ENCODE measurements around the gene ALDH6A1. TPM values are rescaled to one million over a fixed set of nuclear protein-coding genes. Genes with fewer than 3 reads are reported as not detected.
"Not testable (repeated sequence)": the region's sequence is repeated elsewhere in the genome, so short reads cannot be mapped to it uniquely, and the experiment has no call there.

Gene ALDH6A1
- total RNA-seq = 10 to 100 TPM; 31.5 to 46.8 TPM

DNA sequence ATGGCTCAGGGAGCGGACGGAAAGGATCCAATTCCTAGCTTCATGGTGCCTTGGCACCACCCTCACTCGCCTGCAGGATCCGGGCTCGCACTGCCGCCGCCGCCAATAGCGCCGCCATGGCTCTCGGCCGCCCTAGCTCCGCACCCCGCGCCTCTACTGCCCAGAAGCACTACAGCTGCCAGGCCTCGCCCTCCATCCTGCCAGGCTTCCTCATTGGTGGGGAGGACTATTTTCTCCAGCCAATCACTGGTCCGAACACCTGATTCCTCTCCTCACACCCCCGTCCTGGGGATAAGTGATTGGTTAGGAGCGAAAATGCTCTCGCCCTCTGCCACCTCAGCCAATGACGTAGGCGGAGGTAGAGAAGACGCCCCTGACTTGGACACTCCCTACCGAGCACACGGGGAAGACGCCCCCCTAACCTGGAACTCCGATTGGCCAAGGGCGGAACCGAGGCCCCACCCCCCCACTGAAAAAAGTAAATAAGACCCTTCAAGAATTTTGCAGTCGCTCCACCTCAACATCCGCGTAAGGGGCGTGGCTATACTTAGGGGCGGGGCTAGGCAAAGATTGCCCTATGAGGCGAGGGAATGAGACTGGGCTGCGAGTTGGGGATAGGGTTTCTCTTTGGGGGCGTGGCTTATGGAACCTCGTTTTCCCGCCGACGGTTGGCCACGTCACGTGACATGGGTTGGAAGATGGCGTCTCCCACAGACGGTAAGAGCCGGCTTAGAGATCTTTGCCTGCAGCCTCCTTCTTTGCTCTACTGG, at the start of gene ALDH6A1, which contains the start of gene LIN52:
Gene ALDH6A1 (minus strand): TSS at position 177 of the 770 bp plus-strand sequence. CDS start 59 bp downstream, at position 118.
Gene LIN52 (plus strand): TSS at position 680 of the 770 bp plus-strand sequence. CDS start 19 bp downstream, at position 699.
- Mint-ChIP-seq H3K36me3 (ENCODE audit: insufficient read depth in 2 of 2) (peaks cover 0 to 7% of the 10 kb centered on the region in 2 donors), H3K27ac (peak within 1 kb of the TSS; percentile 100), H3K4me1 (ENCODE audit: low read depth) (peaks cover 42% of the 10 kb centered on the region), H3K9me3 (peaks cover 0 to 1% of the 10 kb centered on the region in 2 donors), H3K4me3 (peak within 1 kb of the TSS; percentile 87 to 100), H3K27me3 (ENCODE audit: low read depth) (no peaks in the 10 kb centered on the region)
- DNase-seq (peak; percentile 100), ATAC-seq (replicated peaks in 1 of 2) (peak; percentile 90)

DNA sequence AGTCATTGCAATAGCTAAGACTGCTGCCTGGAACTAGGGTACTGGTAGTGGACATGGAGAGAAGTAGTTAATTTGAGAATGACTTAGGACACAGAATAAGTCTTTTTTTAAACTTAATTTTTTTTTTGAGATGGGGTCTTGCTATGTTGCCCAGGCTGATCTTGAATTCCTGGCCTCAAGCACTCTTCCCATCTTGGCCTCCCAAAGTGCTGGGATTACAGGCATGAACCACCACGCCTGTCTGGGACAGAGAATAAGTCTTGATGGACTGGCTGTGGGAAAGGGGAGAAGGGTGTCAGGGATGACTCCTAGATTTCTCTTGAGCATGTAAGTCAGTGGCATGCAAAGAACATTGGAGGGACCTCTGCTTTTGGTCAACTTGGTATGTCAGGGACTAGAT, 43.4 kb upstream of the ALDH6A1 start:
- Mint-ChIP-seq H3K27me3 (ENCODE audit: low read depth) (no peaks in the 10 kb centered on the region), H3K27ac (no peak overlapping the region), H3K9me3 (no peaks in the 10 kb centered on the region), H3K4me1 (ENCODE audit: low read depth) (no peaks in the 10 kb centered on the region), H3K36me3 (ENCODE audit: insufficient read depth in 2 of 2) (peaks cover 0 to 6% of the 10 kb centered on the region in 2 donors), H3K4me3 (no peak overlapping the region)
- DNase-seq (no peak), ATAC-seq (replicated peaks in 1 of 2) (no peak)

GRCh38 chr14:74126315-74127013, 42.2 kb upstream of the ALDH6A1 start:
- H3K4me1 Mint-ChIP-seq (ENCODE audit: low read depth) = no peaks in the 10 kb centered on the region
- ATAC-seq (replicated peaks in 1 of 2) (no peak), DNase-seq (no peak)
- peaks cover 0 to 7% of the 10 kb centered on the region in 2 donors for H3K36me3 Mint-ChIP-seq (ENCODE audit: insufficient read depth in 2 of 2)
- no peaks in the 10 kb centered on the region for H3K9me3 Mint-ChIP-seq
- no peak overlapping the region for H3K4me3 Mint-ChIP-seq
- H3K27ac Mint-ChIP-seq = no peak overlapping the region
- no peaks in the 10 kb centered on the region for H3K27me3 Mint-ChIP-seq (ENCODE audit: low read depth)

- ATAC-seq (replicated peaks in 1 of 2); DNase-seq; H3K27me3 Mint-ChIP-seq (ENCODE audit: low read depth); H3K4me3 Mint-ChIP-seq; H3K27ac Mint-ChIP-seq; H3K9me3 Mint-ChIP-seq; H3K4me1 Mint-ChIP-seq (ENCODE audit: low read depth); H3K36me3 Mint-ChIP-seq (ENCODE audit: insufficient read depth in 2 of 2): not testable (repeated sequence)
These were observed 41.2 kb upstream of the ALDH6A1 start for GRCh38 chr14:74125487-74125886.

GRCh38 chr14:74111395-74112216, 27.4 kb upstream of the ALDH6A1 start:
- not testable (repeated sequence) for H3K27ac Mint-ChIP-seq; H3K4me1 Mint-ChIP-seq (ENCODE audit: low read depth); H3K27me3 Mint-ChIP-seq (ENCODE audit: low read depth); H3K4me3 Mint-ChIP-seq; H3K36me3 Mint-ChIP-seq (ENCODE audit: insufficient read depth in 2 of 2); H3K9me3 Mint-ChIP-seq
- peak; percentile 47 to 55 for ATAC-seq (replicated peaks in 1 of 2)
- DNase-seq = peak in 1 of 2 donors; percentile 7

GRCh38 chr14:74109369-74109768, 25.1 kb upstream of the ALDH6A1 start:
- H3K4me1 Mint-ChIP-seq (ENCODE audit: low read depth) = no peaks in the 10 kb centered on the region
- H3K27me3 Mint-ChIP-seq (ENCODE audit: low read depth) = no peaks in the 10 kb centered on the region
- ATAC-seq (replicated peaks in 1 of 2) (no peak), DNase-seq (no peak)
- no peak overlapping the region for H3K27ac Mint-ChIP-seq
- no peaks in the 10 kb centered on the region for H3K9me3 Mint-ChIP-seq
- peaks cover 0 to 9% of the 10 kb centered on the region in 2 donors for H3K36me3 Mint-ChIP-seq (ENCODE audit: insufficient read depth in 2 of 2)
- no peak overlapping the region for H3K4me3 Mint-ChIP-seq

GRCh38 chr14:74105381-74105780, 21.1 kb upstream of the ALDH6A1 start:
- no peak overlapping the region for H3K4me3 Mint-ChIP-seq
- DNase-seq (no peak), ATAC-seq (replicated peaks in 1 of 2) (no peak)
- no peak overlapping the region for H3K27ac Mint-ChIP-seq
- no peaks in the 10 kb centered on the region for H3K27me3 Mint-ChIP-seq (ENCODE audit: low read depth)
- H3K36me3 Mint-ChIP-seq (ENCODE audit: insufficient read depth in 2 of 2) = peaks cover 0 to 7% of the 10 kb centered on the region in 2 donors
- no peaks in the 10 kb centered on the region for H3K4me1 Mint-ChIP-seq (ENCODE audit: low read depth)
- no peaks in the 10 kb centered on the region for H3K9me3 Mint-ChIP-seq

GRCh38 chr14:74089251-74090020, 5.2 kb upstream of the ALDH6A1 start:
- no peak for DNase-seq
- no peak for ATAC-seq (replicated peaks in 1 of 2)
- Mint-ChIP-seq H3K4me3 (no peak overlapping the region), H3K27ac (peak overlapping the region; percentile 8), H3K27me3 (ENCODE audit: low read depth) (no peaks in the 10 kb centered on the region), H3K9me3 (peaks cover 0 to 1% of the 10 kb centered on the region in 2 donors), H3K36me3 (ENCODE audit: insufficient read depth in 2 of 2) (peaks cover 0 to 5% of the 10 kb centered on the region in 2 donors), H3K4me1 (ENCODE audit: low read depth) (peaks cover 30% of the 10 kb centered on the region)

DNA sequence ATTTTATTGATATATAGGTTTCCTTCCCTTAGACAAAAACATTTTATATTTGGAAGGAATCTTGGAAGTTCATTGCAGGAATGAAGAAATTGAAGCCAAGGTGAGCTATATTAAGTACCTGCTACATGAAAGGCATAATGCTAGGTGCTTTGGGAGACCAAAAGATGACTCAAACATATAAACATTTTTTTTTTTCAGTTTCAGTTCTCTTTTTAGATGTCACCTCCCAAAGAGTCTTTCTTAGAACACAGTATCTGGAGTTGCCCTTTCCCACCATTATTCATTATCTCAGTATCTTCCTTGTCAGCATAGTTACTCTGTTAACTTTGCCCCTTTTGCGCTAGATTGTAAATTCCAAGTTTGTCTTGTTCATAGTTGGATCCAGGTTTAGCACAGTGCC, 1.6 kb upstream of the ALDH6A1 start:
- peak overlapping the region; percentile 100 for H3K27ac Mint-ChIP-seq
- no peak for DNase-seq
- H3K9me3 Mint-ChIP-seq = peaks cover 0 to 1% of the 10 kb centered on the region in 2 donors
- H3K27me3 Mint-ChIP-seq (ENCODE audit: low read depth) = no peaks in the 10 kb centered on the region
- H3K36me3 Mint-ChIP-seq (ENCODE audit: insufficient read depth in 2 of 2) = peaks cover 0 to 7% of the 10 kb centered on the region in 2 donors
- peaks cover 47% of the 10 kb centered on the region for H3K4me1 Mint-ChIP-seq (ENCODE audit: low read depth)
- peak; percentile 5 to 13 for ATAC-seq (replicated peaks in 1 of 2)
- H3K4me3 Mint-ChIP-seq = peak overlapping the region; percentile 87 to 100

- Mint-ChIP-seq H3K36me3 (ENCODE audit: insufficient read depth in 2 of 2) (peaks cover 0 to 7% of the 10 kb centered on the region in 2 donors), H3K4me1 (ENCODE audit: low read depth) (peaks cover 47% of the 10 kb centered on the region), H3K27me3 (ENCODE audit: low read depth) (no peaks in the 10 kb centered on the region), H3K9me3 (peaks cover 0 to 1% of the 10 kb centered on the region in 2 donors), H3K27ac (peak overlapping the region; percentile 100), H3K4me3 (peak overlapping the region; percentile 87 to 100)
- ATAC-seq (replicated peaks in 1 of 2) (peak; percentile 17 to 22), DNase-seq (peak; percentile 53 to 65)
These were observed 889 bp upstream of the ALDH6A1 start for GRCh38 chr14:74085047-74085637.

GRCh38 chr14:74083784-74084276, 423 bp downstream of the ALDH6A1 start:
- Mint-ChIP-seq H3K27me3 (ENCODE audit: low read depth) (no peaks in the 10 kb centered on the region), H3K4me3 (peak overlapping the region; percentile 87 to 100), H3K27ac (peak overlapping the region; percentile 100), H3K36me3 (ENCODE audit: insufficient read depth in 2 of 2) (peaks cover 0 to 4% of the 10 kb centered on the region in 2 donors), H3K9me3 (no peaks in the 10 kb centered on the region), H3K4me1 (ENCODE audit: low read depth) (peaks cover 36% of the 10 kb centered on the region)
- ATAC-seq (replicated peaks in 1 of 2) (no peak), DNase-seq (no peak)

GRCh38 chr14:74083161-74083560, 1.1 kb downstream of the ALDH6A1 start:
- Mint-ChIP-seq H3K4me3 (peak overlapping the region; percentile 87 to 100), H3K27me3 (ENCODE audit: low read depth) (no peaks in the 10 kb centered on the region), H3K9me3 (no peaks in the 10 kb centered on the region), H3K4me1 (ENCODE audit: low read depth) (peaks cover 31% of the 10 kb centered on the region), H3K27ac (peak overlapping the region; percentile 100), H3K36me3 (ENCODE audit: insufficient read depth in 2 of 2) (peaks cover 0 to 3% of the 10 kb centered on the region in 2 donors)
- ATAC-seq (replicated peaks in 1 of 2) = no peak
- no peak for DNase-seq
